GM21737 (cell line): Measurements from ENCODE around the gene SPAG16.
"Not testable (repeated sequence)": the region's sequence is repeated elsewhere in the genome, so short reads cannot be mapped to it uniquely, and the experiment has no call there.

Source experiments
- ATAC-seq: cut with Tn5 transposase; IDR thresholded peaks from one replicate; pipeline ENCODE4 v1.9.1; 2021; ENCODE audit warnings: mild to moderate bottlenecking, moderate library complexity; ENCODE audit not compliant: unreplicated experiment

Gene SPAG16

GRCh38 chr2:213266421-213266820 is 17.8 kb upstream of the SPAG16 start:
- no peak for ATAC-seq

DNA sequence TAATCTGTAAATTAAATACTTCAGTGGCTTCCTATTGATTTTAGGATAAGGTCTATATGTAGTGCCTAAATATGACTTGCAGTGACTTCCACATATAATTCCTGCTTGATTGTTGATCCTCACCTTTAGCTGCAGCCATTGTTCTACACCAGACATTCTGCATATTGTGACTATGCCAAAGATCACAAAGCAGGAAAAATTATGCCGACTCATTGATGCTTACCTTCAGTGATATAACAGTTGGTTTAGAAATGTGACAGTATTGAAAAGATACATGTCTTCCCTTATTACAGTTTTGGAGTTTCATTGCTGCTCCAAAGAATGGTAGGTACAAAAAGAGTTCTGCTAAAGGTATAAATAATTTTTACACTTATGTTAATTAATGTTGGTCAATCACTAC is 12.3 kb upstream of the SPAG16 start:
- ATAC-seq, result no peak

GRCh38 chr2:213274143-213274542 is 10.1 kb upstream of the SPAG16 start:
- no peak for ATAC-seq

- ATAC-seq, result no peak
Observed at GRCh38 chr2:213275265-213275664, 9.0 kb upstream of the SPAG16 start.

DNA sequence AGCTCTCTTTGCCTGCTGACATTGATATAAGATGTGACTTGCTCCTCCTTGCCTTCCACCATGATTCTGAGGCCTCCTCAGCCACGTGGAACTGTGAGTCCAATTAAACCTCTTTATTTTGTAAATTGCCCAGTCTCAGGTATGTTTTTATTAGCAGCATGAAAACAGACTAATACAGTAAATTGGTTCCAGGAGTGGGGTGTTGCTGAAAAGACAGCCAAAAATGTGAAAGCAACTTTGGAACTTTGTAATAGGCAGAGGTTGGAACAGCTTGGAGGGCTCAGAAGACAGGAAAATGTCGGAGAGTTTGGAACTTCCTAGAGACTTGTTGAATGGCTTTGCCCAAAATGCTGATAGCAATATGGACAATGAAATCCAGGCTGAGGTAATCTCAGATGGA is 7.1 kb upstream of the SPAG16 start:
- ATAC-seq, result not testable (repeated sequence)

DNA sequence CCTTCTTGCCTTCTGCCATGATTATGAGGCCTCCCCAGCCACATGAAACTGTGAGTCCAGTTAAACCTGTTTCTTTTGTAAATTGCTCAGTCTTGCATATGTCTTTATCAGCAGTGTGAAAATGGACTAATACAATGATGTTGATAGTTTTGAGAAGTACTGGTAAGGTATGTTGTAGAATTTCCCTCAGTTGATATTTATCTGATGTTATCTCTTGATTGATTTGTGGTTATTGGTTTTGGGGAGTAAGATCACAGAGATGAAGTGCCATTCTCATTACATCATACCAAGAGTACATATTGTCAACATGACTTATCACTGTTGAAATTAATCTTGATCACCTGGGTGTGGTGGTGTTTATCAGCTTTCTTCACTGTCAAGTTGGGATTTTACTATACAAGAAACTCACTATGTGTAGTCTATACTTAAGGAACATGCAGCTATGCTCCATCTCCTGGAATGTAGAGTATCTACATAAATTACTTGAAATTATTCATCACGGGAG is 5.1 kb upstream of the SPAG16 start:
- no peak for ATAC-seq

- no peak for ATAC-seq
Observed at GRCh38 chr2:213279971-213280370, 4.3 kb upstream of the SPAG16 start.

GRCh38 chr2:213281156-213281555 is 3.1 kb upstream of the SPAG16 start:
- ATAC-seq, result no peak

DNA sequence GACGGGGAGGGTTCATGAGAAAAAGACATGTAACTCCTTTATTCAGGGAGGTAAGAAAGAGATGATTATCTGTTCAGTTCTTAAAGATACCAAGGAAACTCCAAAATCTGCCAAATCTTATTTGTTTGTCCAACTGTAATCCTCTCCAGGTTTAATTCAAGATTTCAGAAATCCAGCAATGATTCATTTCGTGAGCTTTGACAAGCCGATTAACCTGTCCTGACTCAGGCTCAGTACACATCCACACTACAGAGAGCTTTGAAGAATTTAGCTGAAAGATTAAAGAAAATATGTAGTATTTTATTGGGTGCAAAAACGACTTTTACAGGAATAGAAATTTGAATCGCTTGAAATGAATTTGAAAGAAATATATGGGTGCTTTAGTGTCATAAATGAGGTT is 1.1 kb downstream of the SPAG16 start:
- ATAC-seq, result no peak

GRCh38 chr2:213286161-213286560 is 1.9 kb downstream of the SPAG16 start:
- no peak for ATAC-seq

- no peak for ATAC-seq
Observed at GRCh38 chr2:213288913-213289700, 4.8 kb downstream of the SPAG16 start.

- no peak for ATAC-seq
Observed at GRCh38 chr2:213290501-213290900, 6.2 kb downstream of the SPAG16 start.

GRCh38 chr2:213296270-213296669 is 12.0 kb downstream of the SPAG16 start:
- no peak for ATAC-seq

GRCh38 chr2:213306316-213306942 is 22.2 kb downstream of the SPAG16 start:
- ATAC-seq, result no peak

- ATAC-seq, result no peak
Observed at GRCh38 chr2:213315168-213315876, 31.1 kb downstream of the SPAG16 start.

DNA sequence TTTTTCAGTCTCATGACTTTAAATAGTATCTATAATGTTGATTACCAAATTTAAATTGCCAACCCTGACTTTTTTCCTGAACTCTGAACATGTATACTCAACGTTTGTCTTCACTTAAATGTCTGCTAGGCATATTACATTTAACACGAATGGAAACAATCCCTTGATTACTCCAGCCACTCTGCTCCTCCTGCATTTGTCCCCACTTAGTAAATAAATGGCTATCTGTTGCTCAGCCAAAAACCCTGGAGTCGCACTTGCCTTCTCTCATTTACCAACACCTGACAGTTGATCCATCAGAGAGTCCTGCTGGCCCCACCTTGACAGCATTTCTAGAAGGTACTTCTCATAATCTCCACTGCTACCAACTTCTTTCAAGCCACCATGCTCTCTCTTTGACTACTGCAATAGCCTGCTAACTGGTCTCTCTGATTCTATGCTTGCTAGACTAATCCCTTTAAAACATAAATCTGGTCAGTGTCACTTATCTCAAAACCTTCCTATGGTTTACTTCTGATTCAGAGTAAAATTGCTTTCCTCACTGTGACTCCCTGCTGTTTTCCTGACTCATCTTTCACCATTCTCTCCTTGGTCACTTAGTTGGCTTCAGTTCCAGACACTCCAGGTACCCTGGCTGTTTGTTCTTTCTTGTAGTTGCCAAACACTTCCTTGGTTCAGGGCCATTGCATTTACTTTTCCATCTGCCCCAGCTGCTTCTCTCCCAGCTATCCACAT is 31.9 kb downstream of the SPAG16 start:
- ATAC-seq, result no peak

- ATAC-seq, result no peak
Observed at GRCh38 chr2:213317929-213318328, 33.7 kb downstream of the SPAG16 start.

GRCh38 chr2:213320604-213321003 is 36.3 kb downstream of the SPAG16 start:
- no peak for ATAC-seq

GRCh38 chr2:213336253-213336770 is 52.0 kb downstream of the SPAG16 start:
- no peak for ATAC-seq

GRCh38 chr2:213353419-213353818 is 69.2 kb downstream of the SPAG16 start:
- ATAC-seq, result no peak

DNA sequence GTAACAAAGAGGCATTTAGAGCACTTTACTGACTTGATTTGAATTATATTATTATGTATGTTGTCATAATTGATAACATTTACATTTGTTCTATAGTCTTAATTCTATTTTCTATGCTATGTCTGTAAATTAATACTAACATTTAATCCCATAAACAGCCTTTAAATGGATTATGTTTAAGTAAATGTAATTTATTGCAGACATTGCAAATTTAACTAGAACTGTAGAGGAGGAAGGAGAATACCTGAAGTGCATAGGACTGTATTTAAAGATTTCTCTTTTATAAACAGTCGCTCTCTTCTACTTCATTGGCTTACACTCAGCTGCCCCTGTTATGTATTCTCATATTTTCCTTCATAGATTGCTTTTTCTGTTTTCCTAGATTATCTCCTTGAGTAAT is 92.4 kb downstream of the SPAG16 start:
- ATAC-seq, result no peak
